Liver (tissue), 9 donors: Measurements from ENCODE around the gene GPD1. TPM values are rescaled to one million over a fixed set of nuclear protein-coding genes. Genes with fewer than 3 reads are reported as not detected.

Experiments used
- DNase-seq: peaks from one replicate; pipeline ENCODE4 v3.0.0-alpha.2; 2017; ENCODE audit warnings: low spot score
- H3K27ac ChIP-seq, 2 donors: one replicate each; pipeline ENCODE4 v1.7.0; 2013; ENCODE audit warnings: inconsistent platforms in 2 of 2, low read length in 2 of 2, control low read depth in 1 of 2, low read depth in 1 of 2, mild to moderate bottlenecking in 1 of 2
- H3K27me3 ChIP-seq, 4 donors: one replicate each; pipeline versions ENCODE4 v1.6.1 to v1.7.0; 2013; ENCODE audit warnings: low read length in 3 of 4, inconsistent platforms in 1 of 4, mild to moderate bottlenecking in 1 of 4, moderate library complexity in 1 of 4; ENCODE audit not compliant: control insufficient read depth in 4 of 4, insufficient read depth in 4 of 4
- H3K36me3 ChIP-seq, 4 donors: one replicate each; pipeline versions ENCODE4 v1.6.1 to v1.7.0; 2013; ENCODE audit warnings: low read length in 3 of 4, mild to moderate bottlenecking in 3 of 4, low read depth in 1 of 4, moderate library complexity in 1 of 4; ENCODE audit not compliant: control insufficient read depth in 4 of 4, insufficient read depth in 3 of 4
- H3K4me1 ChIP-seq, 4 donors: one replicate each; pipeline versions ENCODE4 v1.6.1 to v1.7.0; 2013; ENCODE audit warnings: low read length in 3 of 4, mild to moderate bottlenecking in 3 of 4, moderate library complexity in 1 of 4; ENCODE audit not compliant: control insufficient read depth in 4 of 4, insufficient read depth in 4 of 4
- H3K4me3 ChIP-seq, 3 donors: one replicate each; pipeline versions ENCODE4 v1.6.1 to v1.7.0; 2013; ENCODE audit warnings: low read length in 3 of 3, control low read depth in 1 of 3, low read depth in 1 of 3, mild to moderate bottlenecking in 1 of 3
- H3K9ac ChIP-seq, 2 donors: one replicate each; pipeline ENCODE4 v1.7.0; 2013; ENCODE audit warnings: low read length in 2 of 2, mild to moderate bottlenecking in 2 of 2, moderate library complexity in 2 of 2, control low read depth in 1 of 2, low read depth in 1 of 2
- H3K9me3 ChIP-seq, 4 donors: one replicate each; pipeline versions ENCODE4 v1.6.1 to v1.7.0; 2013; ENCODE audit warnings: low read length in 3 of 4; ENCODE audit not compliant: control insufficient read depth in 4 of 4
- FOXA1 ChIP-seq: IDR thresholded peaks from 2 replicates; pipeline ENCODE4 v1.6.1; 2016; ENCODE audit warnings: antibody characterized with exemption
- FOXA2 ChIP-seq: IDR thresholded peaks from 2 replicates; pipeline ENCODE4 v1.6.1; 2016; ENCODE audit warnings: antibody characterized with exemption
- GABPA ChIP-seq, 2 donors: IDR thresholded peaks in 1 of 2; conservative IDR thresholded peaks in 1 of 2; 2 replicates each; pipeline ENCODE4 v1.6.1; 2016; ENCODE audit warnings: antibody characterized with exemption in 2 of 2, mild to moderate bottlenecking in 1 of 2, moderate library complexity in 1 of 2
- HNF4A ChIP-seq, 2 donors: conservative IDR thresholded peaks; 2 replicates each; pipeline ENCODE4 v1.6.1; 2016; ENCODE audit warnings: antibody characterized with exemption in 2 of 2, mild to moderate bottlenecking in 2 of 2
- HNF4G ChIP-seq: IDR thresholded peaks from 2 replicates; pipeline ENCODE4 v1.6.1; 2016; ENCODE audit warnings: antibody characterized with exemption
- RAD21 ChIP-seq, 2 donors: IDR thresholded peaks; 2 replicates each; pipeline ENCODE4 v1.6.1; 2016; ENCODE audit warnings: antibody characterized with exemption in 2 of 2, mild to moderate bottlenecking in 2 of 2
- RXRA ChIP-seq, 2 donors: IDR thresholded peaks; 2 replicates each; pipeline ENCODE4 v1.6.1; 2017 to 2018; ENCODE audit warnings: antibody characterized with exemption in 2 of 2, mild to moderate bottlenecking in 1 of 2
- TAF1 ChIP-seq: conservative IDR thresholded peaks from 2 replicates; pipeline ENCODE4 v1.6.1; 2016; ENCODE audit warnings: antibody characterized with exemption, mild to moderate bottlenecking
- YY1 ChIP-seq: IDR thresholded peaks from 2 replicates; pipeline ENCODE4 v1.6.1; 2016; ENCODE audit warnings: antibody characterized with exemption, mild to moderate bottlenecking
- WGBS: extraction: QIAGEN DNeasy Blood & Tissue Kit; methylation state at CpG from one replicate; pipeline ENCODE4 v1.1.7; 2013; 5-methylcytosine and 5-hydroxymethylcytosine counted together
- polyA plus RNA-seq, 2 donors: library from polyadenylated mRNA; stranded (reverse) in 1 of 2; unstranded in 1 of 2; fragments of 200-250 nt in 1 of 2; fragments of >200 nt in 1 of 2; fragmentation: Nextera tagmentation in 1 of 2; extraction: Ambion mirVana in 1 of 2; gene quantifications; one replicate each; pipeline versions ENCODE4 v1.2.1 to v1.2.3, GENCODE V29; 2013 to 2015
- total RNA-seq, 2 donors: library from RNA; depleted of rRNA; stranded (reverse); fragments of >200 nt; gene quantifications; one replicate each; pipeline ENCODE4 v1.2.3, GENCODE V29; 2014
- TF ChIP-seq, protein P1 (sequence below): IDR thresholded peaks from 2 replicates; pipeline ENCODE4 v1.6.1; 2016; ENCODE audit warnings: antibody characterized with exemption
- TF ChIP-seq, protein P2 (sequence below): IDR thresholded peaks from 2 replicates; pipeline ENCODE4 v1.6.1; 2016; ENCODE audit warnings: antibody characterized with exemption
- TF ChIP-seq, protein P3 (sequence below): IDR thresholded peaks from 2 replicates; pipeline ENCODE4 v1.6.1; 2016; ENCODE audit warnings: antibody characterized with exemption
- TF ChIP-seq, protein P4 (sequence below): IDR thresholded peaks from 2 replicates; pipeline ENCODE4 v1.6.1; 2016; ENCODE audit warnings: antibody characterized with exemption, mild to moderate bottlenecking
- TF ChIP-seq, protein P5 (sequence below): fragments of 150-350 bp; IDR thresholded peaks from 2 replicates; pipeline ENCODE4 v1.5.1; 2017; ENCODE audit warnings: improper control_type of control experiment, low read depth, low read length; ENCODE audit not compliant: missing input control
- donor health status: healthy.
- donor health status: healthy.
- donor health status: healthy.
- donor health status: healthy.
- donor health status: healthy.

GPD1 gene
- total and polyA plus RNA-seq, 4 donors: 12.0 to 323 (median 85.6) TPM

DNA sequence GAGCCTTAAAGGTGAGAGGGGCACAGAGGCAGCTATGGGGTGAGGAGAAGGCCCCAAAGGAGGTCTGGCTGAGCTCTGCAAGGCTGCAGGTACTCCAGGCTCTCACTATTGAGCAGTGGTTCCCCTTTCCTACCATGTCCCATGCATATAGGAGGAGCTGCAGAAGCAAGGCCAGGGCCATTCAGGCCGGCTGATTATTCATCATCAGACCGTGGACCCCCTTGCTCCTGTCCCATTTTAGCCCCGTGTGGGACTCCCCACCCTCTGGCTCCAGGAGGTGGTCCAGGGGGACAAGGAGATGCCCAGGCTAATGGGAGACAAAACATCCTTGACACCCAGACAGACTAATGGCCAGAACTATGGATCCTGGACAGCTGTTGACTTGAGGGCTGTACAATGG, 3.1 kb downstream of the GPD1 start:
- Histone ChIP-seq H3K9ac (no peak overlapping the region), H3K9me3 (no peaks in the 10 kb centered on the region), H3K4me1 (peaks cover 29 to 94% (median 72%) of the 10 kb centered on the region in 4 donors), H3K27ac (no peak overlapping the region), H3K27me3 (no peaks in the 10 kb centered on the region), H3K4me3 (no peak overlapping the region), H3K36me3 (peaks cover 0 to 8% (median 3%) of the 10 kb centered on the region in 4 donors)
- TF ChIP-seq HNF4A (conservative IDR thresholded peaks at IDR 0.05) (no peak), YY1 (no peak)
- TF ChIP-seq, protein P1, sequence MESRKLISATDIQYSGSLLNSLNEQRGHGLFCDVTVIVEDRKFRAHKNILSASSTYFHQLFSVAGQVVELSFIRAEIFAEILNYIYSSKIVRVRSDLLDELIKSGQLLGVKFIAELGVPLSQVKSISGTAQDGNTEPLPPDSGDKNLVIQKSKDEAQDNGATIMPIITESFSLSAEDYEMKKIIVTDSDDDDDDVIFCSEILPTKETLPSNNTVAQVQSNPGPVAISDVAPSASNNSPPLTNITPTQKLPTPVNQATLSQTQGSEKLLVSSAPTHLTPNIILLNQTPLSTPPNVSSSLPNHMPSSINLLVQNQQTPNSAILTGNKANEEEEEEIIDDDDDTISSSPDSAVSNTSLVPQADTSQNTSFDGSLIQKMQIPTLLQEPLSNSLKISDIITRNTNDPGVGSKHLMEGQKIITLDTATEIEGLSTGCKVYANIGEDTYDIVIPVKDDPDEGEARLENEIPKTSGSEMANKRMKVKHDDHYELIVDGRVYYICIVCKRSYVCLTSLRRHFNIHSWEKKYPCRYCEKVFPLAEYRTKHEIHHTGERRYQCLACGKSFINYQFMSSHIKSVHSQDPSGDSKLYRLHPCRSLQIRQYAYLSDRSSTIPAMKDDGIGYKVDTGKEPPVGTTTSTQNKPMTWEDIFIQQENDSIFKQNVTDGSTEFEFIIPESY: no peak
- DNase-seq: no peak
- 86% methylated on average over 3 of the region's 3 CpGs for WGBS

DNA sequence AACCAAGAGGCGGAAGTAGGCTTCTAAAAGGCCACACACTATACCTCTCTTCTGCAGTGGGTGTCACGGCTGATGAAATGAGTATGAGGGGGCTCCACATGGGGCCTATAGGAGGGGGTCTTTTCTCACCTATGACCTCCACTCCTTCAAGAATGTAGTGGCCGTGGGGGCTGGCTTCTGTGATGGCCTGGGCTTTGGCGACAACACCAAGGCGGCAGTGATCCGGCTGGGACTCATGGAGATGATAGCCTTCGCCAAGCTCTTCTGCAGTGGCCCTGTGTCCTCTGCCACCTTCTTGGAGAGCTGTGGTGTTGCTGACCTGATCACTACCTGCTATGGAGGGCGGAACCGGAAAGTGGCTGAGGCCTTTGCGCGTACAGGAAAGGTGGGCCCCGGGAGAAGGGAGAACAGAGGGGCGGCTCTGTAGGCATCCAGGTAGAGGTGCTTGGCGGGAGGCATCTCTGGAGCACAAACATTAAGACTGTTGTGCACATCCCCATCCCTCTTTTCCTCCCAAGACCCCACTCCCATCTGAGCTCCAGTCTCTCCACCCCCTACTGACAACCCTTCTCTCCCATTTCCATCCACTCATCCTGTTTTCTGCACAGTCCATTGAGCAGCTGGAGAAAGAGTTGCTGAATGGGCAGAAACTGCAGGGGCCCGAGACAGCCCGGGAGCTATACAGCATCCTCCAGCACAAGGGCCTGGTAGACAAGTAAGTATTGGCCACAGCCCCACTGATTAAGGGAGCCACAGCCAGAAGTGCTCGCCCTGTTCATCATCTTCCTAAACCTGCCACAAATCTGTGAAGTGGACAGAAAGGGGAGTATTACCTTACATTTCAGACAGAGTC, 3.8 kb downstream of the GPD1 start:
- no peak overlapping the region for H3K4me3 ChIP-seq
- no peak overlapping the region for H3K27ac ChIP-seq
- 93% methylated on average over 17 of the region's 17 CpGs for WGBS
- peaks cover 29 to 87% (median 66%) of the 10 kb centered on the region in 4 donors for H3K4me1 ChIP-seq
- TF ChIP-seq, protein P2, sequence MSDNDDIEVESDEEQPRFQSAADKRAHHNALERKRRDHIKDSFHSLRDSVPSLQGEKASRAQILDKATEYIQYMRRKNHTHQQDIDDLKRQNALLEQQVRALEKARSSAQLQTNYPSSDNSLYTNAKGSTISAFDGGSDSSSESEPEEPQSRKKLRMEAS: no peak
- no peak for TF ChIP-seq FOXA1
- TF ChIP-seq, protein P3, sequence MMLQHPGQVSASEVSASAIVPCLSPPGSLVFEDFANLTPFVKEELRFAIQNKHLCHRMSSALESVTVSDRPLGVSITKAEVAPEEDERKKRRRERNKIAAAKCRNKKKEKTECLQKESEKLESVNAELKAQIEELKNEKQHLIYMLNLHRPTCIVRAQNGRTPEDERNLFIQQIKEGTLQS: no peak
- TF ChIP-seq HNF4G: no peak
- TF ChIP-seq YY1: no peak
- no peak for TF ChIP-seq GABPA (IDR thresholded peaks at IDR 0.05 in 1 of 2, conservative IDR thresholded peaks at IDR 0.05 in 1 of 2)
- TF ChIP-seq, protein P4, sequence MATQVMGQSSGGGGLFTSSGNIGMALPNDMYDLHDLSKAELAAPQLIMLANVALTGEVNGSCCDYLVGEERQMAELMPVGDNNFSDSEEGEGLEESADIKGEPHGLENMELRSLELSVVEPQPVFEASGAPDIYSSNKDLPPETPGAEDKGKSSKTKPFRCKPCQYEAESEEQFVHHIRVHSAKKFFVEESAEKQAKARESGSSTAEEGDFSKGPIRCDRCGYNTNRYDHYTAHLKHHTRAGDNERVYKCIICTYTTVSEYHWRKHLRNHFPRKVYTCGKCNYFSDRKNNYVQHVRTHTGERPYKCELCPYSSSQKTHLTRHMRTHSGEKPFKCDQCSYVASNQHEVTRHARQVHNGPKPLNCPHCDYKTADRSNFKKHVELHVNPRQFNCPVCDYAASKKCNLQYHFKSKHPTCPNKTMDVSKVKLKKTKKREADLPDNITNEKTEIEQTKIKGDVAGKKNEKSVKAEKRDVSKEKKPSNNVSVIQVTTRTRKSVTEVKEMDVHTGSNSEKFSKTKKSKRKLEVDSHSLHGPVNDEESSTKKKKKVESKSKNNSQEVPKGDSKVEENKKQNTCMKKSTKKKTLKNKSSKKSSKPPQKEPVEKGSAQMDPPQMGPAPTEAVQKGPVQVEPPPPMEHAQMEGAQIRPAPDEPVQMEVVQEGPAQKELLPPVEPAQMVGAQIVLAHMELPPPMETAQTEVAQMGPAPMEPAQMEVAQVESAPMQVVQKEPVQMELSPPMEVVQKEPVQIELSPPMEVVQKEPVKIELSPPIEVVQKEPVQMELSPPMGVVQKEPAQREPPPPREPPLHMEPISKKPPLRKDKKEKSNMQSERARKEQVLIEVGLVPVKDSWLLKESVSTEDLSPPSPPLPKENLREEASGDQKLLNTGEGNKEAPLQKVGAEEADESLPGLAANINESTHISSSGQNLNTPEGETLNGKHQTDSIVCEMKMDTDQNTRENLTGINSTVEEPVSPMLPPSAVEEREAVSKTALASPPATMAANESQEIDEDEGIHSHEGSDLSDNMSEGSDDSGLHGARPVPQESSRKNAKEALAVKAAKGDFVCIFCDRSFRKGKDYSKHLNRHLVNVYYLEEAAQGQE: no peak
- TF ChIP-seq, protein P1: no peak
- TF ChIP-seq, protein P5, sequence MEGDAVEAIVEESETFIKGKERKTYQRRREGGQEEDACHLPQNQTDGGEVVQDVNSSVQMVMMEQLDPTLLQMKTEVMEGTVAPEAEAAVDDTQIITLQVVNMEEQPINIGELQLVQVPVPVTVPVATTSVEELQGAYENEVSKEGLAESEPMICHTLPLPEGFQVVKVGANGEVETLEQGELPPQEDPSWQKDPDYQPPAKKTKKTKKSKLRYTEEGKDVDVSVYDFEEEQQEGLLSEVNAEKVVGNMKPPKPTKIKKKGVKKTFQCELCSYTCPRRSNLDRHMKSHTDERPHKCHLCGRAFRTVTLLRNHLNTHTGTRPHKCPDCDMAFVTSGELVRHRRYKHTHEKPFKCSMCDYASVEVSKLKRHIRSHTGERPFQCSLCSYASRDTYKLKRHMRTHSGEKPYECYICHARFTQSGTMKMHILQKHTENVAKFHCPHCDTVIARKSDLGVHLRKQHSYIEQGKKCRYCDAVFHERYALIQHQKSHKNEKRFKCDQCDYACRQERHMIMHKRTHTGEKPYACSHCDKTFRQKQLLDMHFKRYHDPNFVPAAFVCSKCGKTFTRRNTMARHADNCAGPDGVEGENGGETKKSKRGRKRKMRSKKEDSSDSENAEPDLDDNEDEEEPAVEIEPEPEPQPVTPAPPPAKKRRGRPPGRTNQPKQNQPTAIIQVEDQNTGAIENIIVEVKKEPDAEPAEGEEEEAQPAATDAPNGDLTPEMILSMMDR: no peak
- no peak for TF ChIP-seq RXRA (IDR thresholded peaks at IDR 0.05)
- no peak for TF ChIP-seq TAF1
- no peak for TF ChIP-seq FOXA2
- no peak for TF ChIP-seq RAD21 (IDR thresholded peaks at IDR 0.05)
- no peak for DNase-seq
- no peaks in the 10 kb centered on the region for H3K9me3 ChIP-seq
- no peaks in the 10 kb centered on the region for H3K27me3 ChIP-seq
- no peak overlapping the region for H3K9ac ChIP-seq
- H3K36me3 ChIP-seq: peaks cover 0 to 8% (median 3%) of the 10 kb centered on the region in 4 donors
